22Rv1 (cell line): ENCODE data around the gene CSTF2.

Experiments used
- ZFX ChIP-seq: fragments of 450-650 bp; IDR thresholded peaks from 2 replicates; pipeline ENCODE4 v1.6.1; 2017; ENCODE audit warnings: antibody characterized with exemption, borderline replicate concordance
- TF ChIP-seq, protein P1 (sequence below): fragments of 450-650 bp; IDR thresholded peaks from 2 replicates; pipeline ENCODE4 v1.5.1; 2017; ENCODE audit warnings: mild to moderate bottlenecking

DNA sequence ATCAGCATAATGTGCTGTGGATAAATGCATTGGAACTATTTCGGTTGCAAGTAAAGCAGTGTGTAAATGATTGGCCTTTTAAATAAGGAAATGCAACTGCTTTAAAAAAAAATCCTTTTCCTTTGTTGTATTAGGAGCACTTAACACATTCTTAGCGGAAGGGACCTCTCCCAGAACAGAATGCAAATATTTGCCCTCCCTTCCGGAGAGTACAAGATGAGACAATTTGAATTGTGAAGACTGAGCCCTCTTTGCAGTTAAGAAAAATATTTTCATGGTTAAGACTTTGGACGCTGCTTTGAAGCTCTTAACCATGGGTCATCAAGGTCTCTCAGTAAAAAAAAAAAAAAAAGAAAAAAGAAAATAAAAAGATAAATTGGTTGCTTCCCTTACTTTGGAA is 63.5 kb downstream of the CSTF2 start:
- TF ChIP-seq, protein P1, sequence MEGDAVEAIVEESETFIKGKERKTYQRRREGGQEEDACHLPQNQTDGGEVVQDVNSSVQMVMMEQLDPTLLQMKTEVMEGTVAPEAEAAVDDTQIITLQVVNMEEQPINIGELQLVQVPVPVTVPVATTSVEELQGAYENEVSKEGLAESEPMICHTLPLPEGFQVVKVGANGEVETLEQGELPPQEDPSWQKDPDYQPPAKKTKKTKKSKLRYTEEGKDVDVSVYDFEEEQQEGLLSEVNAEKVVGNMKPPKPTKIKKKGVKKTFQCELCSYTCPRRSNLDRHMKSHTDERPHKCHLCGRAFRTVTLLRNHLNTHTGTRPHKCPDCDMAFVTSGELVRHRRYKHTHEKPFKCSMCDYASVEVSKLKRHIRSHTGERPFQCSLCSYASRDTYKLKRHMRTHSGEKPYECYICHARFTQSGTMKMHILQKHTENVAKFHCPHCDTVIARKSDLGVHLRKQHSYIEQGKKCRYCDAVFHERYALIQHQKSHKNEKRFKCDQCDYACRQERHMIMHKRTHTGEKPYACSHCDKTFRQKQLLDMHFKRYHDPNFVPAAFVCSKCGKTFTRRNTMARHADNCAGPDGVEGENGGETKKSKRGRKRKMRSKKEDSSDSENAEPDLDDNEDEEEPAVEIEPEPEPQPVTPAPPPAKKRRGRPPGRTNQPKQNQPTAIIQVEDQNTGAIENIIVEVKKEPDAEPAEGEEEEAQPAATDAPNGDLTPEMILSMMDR, result no peak
- no peak for TF ChIP-seq ZFX
